Sigmoid colon (tissue), 7 donors: ENCODE measurements around the gene SCAANT1. TPM values are rescaled to one million over a fixed set of nuclear protein-coding genes. Genes with fewer than 3 reads are reported as not detected.

Experiments
- DNase-seq: peaks from one replicate; pipeline ENCODE4 v3.0.0-alpha.2; 2019
- H3K27ac ChIP-seq, 4 donors: fragments of 200-600 bp; sonication (generic); one replicate each; pipeline ENCODE4 v1.5.1; 2016 to 2019; ENCODE audit warnings: mild to moderate bottlenecking in 1 of 4
- H3K27me3 ChIP-seq, 3 donors: fragments of 200-600 bp; sonication (generic); one replicate each; pipeline ENCODE4 v1.5.1; 2019; ENCODE audit warnings: mild to moderate bottlenecking in 1 of 3
- H3K36me3 ChIP-seq, 4 donors: fragments of 200-600 bp; sonication (generic); one replicate each; pipeline ENCODE4 v1.5.1; 2016 to 2019
- H3K4me1 ChIP-seq, 4 donors: fragments of 200-600 bp; sonication (generic); one replicate each; pipeline ENCODE4 v1.5.1; 2017 to 2019
- H3K4me3 ChIP-seq, 4 donors: fragments of 200-600 bp; sonication (generic); one replicate each; pipeline ENCODE4 v1.5.1; 2017 to 2019; ENCODE audit warnings: mild to moderate bottlenecking in 2 of 4, moderate library complexity in 1 of 4
- H3K9me3 ChIP-seq, 4 donors: fragments of 200-600 bp in 3 of 4; sonication (generic) in 3 of 4; one replicate each; pipeline versions ENCODE4 v1.5.1 to v1.6.1; 2013 to 2019
- CTCF ChIP-seq, 4 experiments: fragments of 450-650 bp in 3 of 4; fragments of 200-600 bp in 1 of 4; IDR thresholded peaks; one replicate each; pipeline ENCODE4 v1.5.1; 2016 to 2019; ENCODE audit warnings: antibody characterized with exemption in 4 of 4, mild to moderate bottlenecking in 3 of 4, moderate library complexity in 2 of 4
- EP300 ChIP-seq, 4 donors: sonication (generic); formaldehyde crosslinking; IDR thresholded peaks; one replicate each; pipeline ENCODE4 v1.6.1; 2017; ENCODE audit warnings: antibody characterized with exemption in 4 of 4
- POLR2A ChIP-seq, 2 donors: fragments of 450-650 bp; IDR thresholded peaks; one replicate each; pipeline ENCODE4 v1.6.1; 2016; ENCODE audit warnings: antibody characterized with exemption in 2 of 2, mild to moderate bottlenecking in 2 of 2, moderate library complexity in 2 of 2
- POLR2AphosphoS5 ChIP-seq, 4 donors: sonication (generic); formaldehyde crosslinking; IDR thresholded peaks; one replicate each; pipeline ENCODE4 v1.6.1; 2017; ENCODE audit warnings: antibody characterized with exemption in 4 of 4
- WGBS, 2 donors: extraction: QIAGEN DNeasy Blood & Tissue Kit; methylation state at CpG; one replicate each; pipeline ENCODE4 v1.1.7; 2013; 5-methylcytosine and 5-hydroxymethylcytosine counted together
- intact Hi-C: fragments of 100-400 bp; cut with DNase I; formaldehyde crosslinking; loops from one replicate; pipeline ENCODE4 v1.15.1; 2023
- polyA plus RNA-seq, 3 donors: library from polyadenylated mRNA; stranded (reverse); fragments of 200-250 nt; gene quantifications; one replicate each; pipeline ENCODE4 v1.2.3, GENCODE V29; 2013
- total RNA-seq, 4 donors: library from RNA; depleted of rRNA; stranded (reverse); fragments of >200 nt; gene quantifications; one replicate each; pipeline ENCODE4 v1.1.0, GENCODE V29; 2016
- donor health status: healthy with polysubstance abuse.
- donor health status: Bipolar disorder and iron deficiency.
- donor health status: healthy.

Gene SCAANT1
- total and polyA plus RNA-seq, 7 donors, result not detected

GRCh38 chr3:63931290-63931689, 19.1 kb upstream of the SCAANT1 start:
- Histone ChIP-seq H3K27me3 (no peaks in the 10 kb centered on the region), H3K4me1 (peaks cover 0 to 51% (median 28%) of the 10 kb centered on the region in 4 donors), H3K27ac (no peak overlapping the region), H3K4me3 (no peak overlapping the region), H3K36me3 (no peaks in the 10 kb centered on the region), H3K9me3 (no peaks in the 10 kb centered on the region)
- 92 to 94% methylated on average over 3 of the region's 3 CpGs for WGBS, 2 donors
- DNase-seq, result no peak
- TF ChIP-seq POLR2AphosphoS5 (IDR thresholded peaks at IDR 0.05) (no peak), CTCF (IDR thresholded peaks at IDR 0.05) (no peak), POLR2A (IDR thresholded peaks at IDR 0.05) (no peak), EP300 (IDR thresholded peaks at IDR 0.05) (no peak)
- intact Hi-C loops, result no loop called here

GRCh38 chr3:63927422-63928280, 15.5 kb upstream of the SCAANT1 start:
- TF ChIP-seq CTCF (IDR thresholded peaks at IDR 0.05) (no peak), POLR2A (IDR thresholded peaks at IDR 0.05) (no peak), EP300 (IDR thresholded peaks at IDR 0.05) (no peak), POLR2AphosphoS5 (IDR thresholded peaks at IDR 0.05) (no peak)
- Histone ChIP-seq H3K4me1 (peaks cover 0 to 35% (median 16%) of the 10 kb centered on the region in 4 donors), H3K36me3 (peaks cover 0 to 6% (median 3%) of the 10 kb centered on the region in 4 donors), H3K9me3 (no peaks in the 10 kb centered on the region), H3K27me3 (no peaks in the 10 kb centered on the region), H3K27ac (no peak overlapping the region), H3K4me3 (no peak overlapping the region)
- WGBS, 2 donors, result 75 to 86% methylated on average over 10 of the region's 10 CpGs
- intact Hi-C loops, result no loop called here
- DNase-seq, result no peak

GRCh38 chr3:63926309-63926708, 14.1 kb upstream of the SCAANT1 start:
- 90 to 96% methylated on average over 4 of the region's 4 CpGs for WGBS, 2 donors

GRCh38 chr3:63922491-63923199, 10.5 kb upstream of the SCAANT1 start:
- no peak for DNase-seq
- WGBS, 2 donors, result 74 to 80% methylated on average over 2 of the region's 2 CpGs
- peaks cover 3 to 16% (median 7%) of the 10 kb centered on the region in 4 donors for H3K36me3 ChIP-seq
- TF ChIP-seq POLR2A (IDR thresholded peaks at IDR 0.05) (no peak), EP300 (IDR thresholded peaks at IDR 0.05) (no peak), CTCF (IDR thresholded peaks at IDR 0.05) (no peak), POLR2AphosphoS5 (IDR thresholded peaks at IDR 0.05) (no peak)
- peaks cover 0 to 25% (median 10%) of the 10 kb centered on the region in 4 donors for H3K4me1 ChIP-seq
- H3K4me3 ChIP-seq, result no peak overlapping the region
- intact Hi-C loops, result no loop called here
- no peak overlapping the region for H3K27ac ChIP-seq
- H3K27me3 ChIP-seq, result no peaks in the 10 kb centered on the region
- H3K9me3 ChIP-seq, result no peaks in the 10 kb centered on the region

More at GRCh38 chr3:63926309-63926708, 14.1 kb upstream of the SCAANT1 start:
- intact Hi-C loops, result no loop called here
- H3K4me1 ChIP-seq, result peaks cover 0 to 25% (median 8%) of the 10 kb centered on the region in 4 donors
- peaks cover 3 to 7% (median 7%) of the 10 kb centered on the region in 4 donors for H3K36me3 ChIP-seq
- no peak for DNase-seq
- no peaks in the 10 kb centered on the region for H3K9me3 ChIP-seq
- H3K27me3 ChIP-seq, result no peaks in the 10 kb centered on the region
- no peak for TF ChIP-seq POLR2A (IDR thresholded peaks at IDR 0.05)
- no peak for TF ChIP-seq POLR2AphosphoS5 (IDR thresholded peaks at IDR 0.05)
- TF ChIP-seq EP300 (IDR thresholded peaks at IDR 0.05), result no peak
- TF ChIP-seq CTCF (IDR thresholded peaks at IDR 0.05), result no peak
- no peak overlapping the region for H3K27ac ChIP-seq
- H3K4me3 ChIP-seq, result no peak overlapping the region
